ENCODE measurements around the gene HOXD3. TPM values are rescaled to one million over a fixed set of nuclear protein-coding genes. Genes with fewer than 3 reads are reported as not detected.

HOXD3 gene
- total RNA-seq (not detected), polyA plus RNA-seq (not detected)

GRCh38 chr2:176156807-176157498, at the start of gene HOXD3:
HOXD3 (plus strand) TSS chr2:176157307; CDS start chr2:176169115, 11,808 bp downstream.
- H3K36me3 ChIP-seq (ENCODE audit: control insufficient read depth, insufficient read depth, low read length): no peaks in the 10 kb centered on the region
- H3K27me3 ChIP-seq (ENCODE audit: control insufficient read depth, insufficient read depth, low read length): peaks cover 36% of the 10 kb centered on the region
- ATAC-seq (ENCODE audit: low read depth in 2 of 2): no peak
- H3K9me3 Mint-ChIP-seq: peaks cover 0 to 5% (median 0%) of the 10 kb centered on the region in 7 donors
- peaks cover 91% of the 10 kb centered on the region for H3K27me3 Mint-ChIP-seq
- H3K27ac ChIP-seq (ENCODE audit: insufficient read depth, low read length, poor library complexity, severe bottlenecking): no peak within 1 kb of the TSS
- H3K4me3 ChIP-seq (ENCODE audit: low read depth, low read length): no peak within 1 kb of the TSS
- peaks cover 6% of the 10 kb centered on the region for H3K4me1 ChIP-seq (ENCODE audit: control insufficient read depth, insufficient read depth, low read length, poor library complexity, severe bottlenecking)
- H3K27ac Mint-ChIP-seq: no peak within 1 kb of the TSS
- H3K9me3 ChIP-seq (ENCODE audit: control insufficient read depth in 2 of 2, low read length in 2 of 2): peaks cover 0 to 3% of the 10 kb centered on the region in 2 experiments
- H3K36me3 Mint-ChIP-seq: no peaks in the 10 kb centered on the region
- peak within 1 kb of the TSS; percentile 22 to 57 (median 44) for H3K4me3 Mint-ChIP-seq
- peaks cover 0 to 14% (median 3%) of the 10 kb centered on the region in 4 donors for H3K4me1 Mint-ChIP-seq
- DNase-seq: no peak

DNA sequence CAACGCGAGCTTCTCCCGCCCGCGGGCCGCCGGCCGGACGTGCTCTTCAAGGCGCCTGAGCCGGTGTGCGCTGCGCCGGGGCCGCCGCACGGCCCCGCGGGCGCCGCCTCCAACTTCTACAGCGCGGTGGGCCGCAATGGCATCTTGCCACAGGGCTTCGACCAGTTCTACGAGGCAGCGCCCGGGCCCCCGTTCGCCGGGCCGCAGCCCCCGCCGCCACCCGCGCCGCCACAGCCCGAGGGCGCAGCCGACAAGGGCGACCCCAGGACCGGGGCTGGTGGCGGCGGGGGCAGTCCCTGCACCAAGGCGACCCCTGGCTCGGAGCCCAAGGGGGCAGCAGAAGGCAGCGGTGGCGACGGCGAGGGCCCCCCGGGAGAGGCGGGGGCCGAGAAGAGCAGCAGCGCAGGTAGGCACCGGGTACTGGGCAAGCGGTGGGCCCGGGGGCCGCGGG, 49.4 kb upstream of the HOXD3 start:
- Mint-ChIP-seq H3K27ac (no peak overlapping the region), H3K4me3 (no peak overlapping the region), H3K9me3 (peaks cover 0 to 16% (median 2%) of the 10 kb centered on the region in 7 donors), H3K4me1 (peaks cover 0 to 36% (median 13%) of the 10 kb centered on the region in 4 donors), H3K36me3 (peaks cover 4% of the 10 kb centered on the region), H3K27me3 (peaks cover 88% of the 10 kb centered on the region)
- H3K27me3 ChIP-seq (ENCODE audit: control insufficient read depth, insufficient read depth, low read length): peaks cover 42% of the 10 kb centered on the region
- no peak overlapping the region for H3K4me3 ChIP-seq (ENCODE audit: low read depth, low read length)
- peaks cover 8% of the 10 kb centered on the region for H3K4me1 ChIP-seq (ENCODE audit: control insufficient read depth, insufficient read depth, low read length, poor library complexity, severe bottlenecking)
- DNase-seq (no peak), ATAC-seq (ENCODE audit: low read depth in 2 of 2) (no peak)
- peaks cover 0 to 10% of the 10 kb centered on the region in 2 experiments for H3K9me3 ChIP-seq (ENCODE audit: control insufficient read depth in 2 of 2, low read length in 2 of 2)
- no peaks in the 10 kb centered on the region for H3K36me3 ChIP-seq (ENCODE audit: control insufficient read depth, insufficient read depth, low read length)
- no peak overlapping the region for H3K27ac ChIP-seq (ENCODE audit: insufficient read depth, low read length, poor library complexity, severe bottlenecking)

DNA sequence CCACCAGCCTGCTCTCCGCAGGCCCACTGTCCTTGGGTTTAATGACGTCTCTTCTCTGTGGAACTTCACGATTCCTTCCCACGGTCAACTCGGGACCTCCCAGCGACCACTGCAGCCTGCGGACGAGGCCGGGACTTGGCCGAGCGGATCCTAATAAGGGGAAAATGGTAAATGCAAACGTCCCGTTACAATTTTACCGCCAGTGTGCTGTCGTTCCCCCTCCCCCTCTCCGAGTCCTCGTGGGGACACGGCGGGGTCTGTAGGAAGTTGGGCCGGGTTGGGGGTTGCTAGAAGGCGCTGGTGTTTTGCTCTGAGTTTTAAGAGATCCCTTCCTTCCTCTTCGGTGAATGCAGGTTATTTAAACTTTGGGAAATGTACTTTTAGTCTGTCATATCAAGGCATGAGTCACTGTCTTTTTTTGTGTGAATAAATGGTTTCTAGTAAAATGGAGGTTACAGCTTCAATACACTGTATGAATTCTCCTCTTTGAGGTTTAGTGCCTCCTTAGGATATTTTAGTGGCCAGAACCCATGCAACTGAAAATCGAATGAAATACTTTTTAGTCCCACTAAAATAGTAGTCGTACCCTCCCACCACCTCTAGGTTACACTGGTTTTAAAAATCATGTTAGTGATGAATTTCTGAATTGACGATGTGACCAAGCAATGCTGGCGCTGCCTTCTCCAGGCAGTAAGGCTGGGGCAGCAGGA, 47.8 kb upstream of the HOXD3 start:
- peak overlapping the region in 1 of 3 donors; percentile 48 for H3K27ac Mint-ChIP-seq
- H3K27me3 Mint-ChIP-seq: peaks cover 88% of the 10 kb centered on the region
- DNase-seq: no peak
- ATAC-seq (ENCODE audit: low read depth in 2 of 2): no peak
- H3K36me3 Mint-ChIP-seq: peaks cover 4% of the 10 kb centered on the region
- peaks cover 0 to 34% (median 14%) of the 10 kb centered on the region in 4 donors for H3K4me1 Mint-ChIP-seq
- Histone ChIP-seq H3K27ac (ENCODE audit: insufficient read depth, low read length, poor library complexity, severe bottlenecking) (no peak overlapping the region), H3K4me3 (ENCODE audit: low read depth, low read length) (no peak overlapping the region), H3K36me3 (ENCODE audit: control insufficient read depth, insufficient read depth, low read length) (no peaks in the 10 kb centered on the region), H3K27me3 (ENCODE audit: control insufficient read depth, insufficient read depth, low read length) (peaks cover 49% of the 10 kb centered on the region), H3K9me3 (ENCODE audit: control insufficient read depth in 2 of 2, low read length in 2 of 2) (peaks cover 0 to 14% of the 10 kb centered on the region in 2 experiments), H3K4me1 (ENCODE audit: control insufficient read depth, insufficient read depth, low read length, poor library complexity, severe bottlenecking) (peaks cover 8% of the 10 kb centered on the region)
- peaks cover 0 to 16% (median 2%) of the 10 kb centered on the region in 7 donors for H3K9me3 Mint-ChIP-seq
- peak overlapping the region in 2 of 4 donors; percentile 16 to 18 for H3K4me3 Mint-ChIP-seq

DNA sequence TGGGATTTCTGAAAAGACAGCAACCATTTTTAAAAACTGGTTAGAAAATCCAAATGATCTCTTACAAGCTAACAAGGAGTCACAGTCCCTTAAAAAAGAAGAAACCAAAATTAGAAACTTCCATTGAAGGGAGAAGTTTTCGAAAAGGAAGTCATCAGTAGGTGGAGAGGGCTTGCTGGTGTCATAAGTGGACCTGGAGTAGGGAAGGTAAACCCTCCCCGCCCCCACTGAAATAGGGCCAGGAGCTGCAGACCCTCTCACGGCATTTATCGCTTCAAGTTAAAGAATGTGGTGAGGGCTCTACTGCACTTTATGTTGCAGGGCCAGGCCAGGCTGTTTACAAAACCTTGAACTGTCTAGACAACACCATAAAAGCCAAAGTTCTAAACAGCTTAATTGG, 47.2 kb upstream of the HOXD3 start:
- no peaks in the 10 kb centered on the region for H3K36me3 ChIP-seq (ENCODE audit: control insufficient read depth, insufficient read depth, low read length)
- no peak for DNase-seq
- no peak for ATAC-seq (ENCODE audit: low read depth in 2 of 2)
- no peak overlapping the region for H3K4me3 Mint-ChIP-seq
- H3K4me1 Mint-ChIP-seq: peaks cover 0 to 31% (median 14%) of the 10 kb centered on the region in 4 donors
- peaks cover 51% of the 10 kb centered on the region for H3K27me3 ChIP-seq (ENCODE audit: control insufficient read depth, insufficient read depth, low read length)
- peaks cover 0 to 16% (median 2%) of the 10 kb centered on the region in 7 donors for H3K9me3 Mint-ChIP-seq
- H3K4me3 ChIP-seq (ENCODE audit: low read depth, low read length): no peak overlapping the region
- no peak overlapping the region for H3K27ac ChIP-seq (ENCODE audit: insufficient read depth, low read length, poor library complexity, severe bottlenecking)
- peak overlapping the region in 1 of 3 donors; percentile 48 for H3K27ac Mint-ChIP-seq
- peaks cover 4% of the 10 kb centered on the region for H3K36me3 Mint-ChIP-seq
- H3K27me3 Mint-ChIP-seq: peaks cover 88% of the 10 kb centered on the region
- peaks cover 0 to 14% of the 10 kb centered on the region in 2 experiments for H3K9me3 ChIP-seq (ENCODE audit: control insufficient read depth in 2 of 2, low read length in 2 of 2)
- H3K4me1 ChIP-seq (ENCODE audit: control insufficient read depth, insufficient read depth, low read length, poor library complexity, severe bottlenecking): peaks cover 8% of the 10 kb centered on the region

DNA sequence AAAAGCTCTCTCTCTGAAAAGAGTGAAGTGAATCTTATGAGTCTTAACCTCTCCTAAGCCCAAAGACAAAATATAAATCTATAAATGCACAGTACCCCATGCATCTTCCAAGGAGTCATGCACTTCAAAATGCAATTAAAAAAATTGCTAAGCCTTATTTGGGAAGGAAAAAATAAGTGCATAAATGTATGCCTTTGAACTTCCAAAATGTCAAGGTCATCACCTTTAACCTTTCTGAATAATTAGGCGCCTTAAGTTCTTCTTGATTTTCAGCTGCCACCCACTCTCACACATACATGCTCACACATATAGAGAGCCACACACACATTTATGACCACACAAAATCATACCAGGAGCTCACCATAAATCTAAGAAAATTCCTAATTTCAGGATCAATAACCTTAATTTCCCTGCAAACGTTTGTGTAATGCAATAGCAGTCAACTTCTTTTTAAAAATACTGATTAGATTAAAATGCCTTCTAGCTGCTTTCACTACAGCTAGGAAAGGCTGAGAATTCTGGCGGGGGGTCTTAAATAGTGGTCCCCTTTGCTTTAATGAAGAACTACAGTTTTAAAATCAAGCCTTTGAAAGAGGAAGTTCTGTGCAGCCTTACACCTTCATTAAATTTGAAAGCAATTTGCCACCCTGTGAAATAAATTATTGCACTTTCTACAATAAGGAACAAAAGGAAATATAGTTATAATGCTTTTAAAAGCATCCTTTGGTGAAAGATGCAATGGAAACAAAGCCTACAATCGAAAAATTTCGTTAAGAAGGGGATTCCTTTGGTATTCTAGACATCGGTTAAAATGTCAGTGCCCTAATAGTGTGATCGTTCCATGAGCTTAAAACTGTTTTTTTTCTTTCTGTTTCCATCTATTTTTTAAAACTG, 46.4 kb upstream of the HOXD3 start:
- DNase-seq (no peak), ATAC-seq (ENCODE audit: low read depth in 2 of 2) (no peak)
- no peak overlapping the region for H3K27ac ChIP-seq (ENCODE audit: insufficient read depth, low read length, poor library complexity, severe bottlenecking)
- Mint-ChIP-seq H3K9me3 (peaks cover 0 to 16% (median 2%) of the 10 kb centered on the region in 7 donors), H3K27me3 (peaks cover 88% of the 10 kb centered on the region), H3K27ac (no peak overlapping the region), H3K4me3 (peak overlapping the region in 1 of 4 donors; percentile 54), H3K4me1 (peaks cover 0 to 26% (median 13%) of the 10 kb centered on the region in 4 donors), H3K36me3 (peaks cover 4% of the 10 kb centered on the region)
- no peaks in the 10 kb centered on the region for H3K36me3 ChIP-seq (ENCODE audit: control insufficient read depth, insufficient read depth, low read length)
- peaks cover 8% of the 10 kb centered on the region for H3K4me1 ChIP-seq (ENCODE audit: control insufficient read depth, insufficient read depth, low read length, poor library complexity, severe bottlenecking)
- H3K27me3 ChIP-seq (ENCODE audit: control insufficient read depth, insufficient read depth, low read length): peaks cover 57% of the 10 kb centered on the region
- H3K9me3 ChIP-seq (ENCODE audit: control insufficient read depth in 2 of 2, low read length in 2 of 2): peaks cover 0 to 14% of the 10 kb centered on the region in 2 experiments
- H3K4me3 ChIP-seq (ENCODE audit: low read depth, low read length): no peak overlapping the region

GRCh38 chr2:176111309-176111663, 45.8 kb upstream of the HOXD3 start:
- no peak for ATAC-seq (ENCODE audit: low read depth in 2 of 2)
- Mint-ChIP-seq H3K4me1 (peaks cover 0 to 20% (median 9%) of the 10 kb centered on the region in 4 donors), H3K36me3 (peaks cover 4% of the 10 kb centered on the region), H3K27me3 (peaks cover 84% of the 10 kb centered on the region), H3K4me3 (peak overlapping the region in 2 of 4 donors; percentile 5 to 54), H3K27ac (no peak overlapping the region), H3K9me3 (peaks cover 0 to 16% (median 2%) of the 10 kb centered on the region in 7 donors)
- Histone ChIP-seq H3K27ac (ENCODE audit: insufficient read depth, low read length, poor library complexity, severe bottlenecking) (no peak overlapping the region), H3K27me3 (ENCODE audit: control insufficient read depth, insufficient read depth, low read length) (peaks cover 54% of the 10 kb centered on the region), H3K36me3 (ENCODE audit: control insufficient read depth, insufficient read depth, low read length) (no peaks in the 10 kb centered on the region), H3K4me3 (ENCODE audit: low read depth, low read length) (no peak overlapping the region), H3K9me3 (ENCODE audit: control insufficient read depth in 2 of 2, low read length in 2 of 2) (peaks cover 0 to 14% of the 10 kb centered on the region in 2 experiments), H3K4me1 (ENCODE audit: control insufficient read depth, insufficient read depth, low read length, poor library complexity, severe bottlenecking) (peaks cover 8% of the 10 kb centered on the region)
- DNase-seq: peak in 1 of 3 donors; percentile 38

DNA sequence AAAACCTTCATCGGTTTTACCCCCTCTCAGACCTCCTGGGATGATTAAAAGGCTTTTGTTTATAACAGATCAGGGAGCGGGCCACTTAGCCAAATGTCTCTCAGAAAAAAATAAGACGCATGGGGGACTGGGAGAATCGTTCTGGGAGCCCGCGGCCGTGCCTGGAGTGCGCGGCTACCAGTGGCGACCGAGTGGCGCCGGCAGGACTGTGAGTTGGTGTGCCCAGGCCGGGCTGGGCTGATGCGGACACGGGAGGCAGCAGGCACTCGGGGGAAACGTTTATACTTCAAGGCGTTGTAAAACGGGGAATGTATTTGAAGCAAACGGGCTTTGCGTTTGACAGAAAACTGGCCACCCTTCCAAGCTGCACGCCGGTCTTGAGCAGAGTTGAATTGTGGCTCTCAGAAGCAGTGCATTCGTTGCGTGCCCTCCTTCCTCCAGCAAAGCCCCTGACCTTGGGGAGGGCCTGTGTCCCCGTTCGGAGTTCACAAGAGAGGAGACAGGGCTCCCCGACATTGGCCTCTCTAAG, 45.2 kb upstream of the HOXD3 start:
- H3K9me3 Mint-ChIP-seq: peaks cover 0 to 21% (median 2%) of the 10 kb centered on the region in 7 donors
- no peak for DNase-seq
- H3K27ac Mint-ChIP-seq: peak overlapping the region in 1 of 3 donors; percentile 56
- Histone ChIP-seq H3K4me3 (ENCODE audit: low read depth, low read length) (no peak overlapping the region), H3K27me3 (ENCODE audit: control insufficient read depth, insufficient read depth, low read length) (peaks cover 56% of the 10 kb centered on the region), H3K4me1 (ENCODE audit: control insufficient read depth, insufficient read depth, low read length, poor library complexity, severe bottlenecking) (peaks cover 3% of the 10 kb centered on the region), H3K36me3 (ENCODE audit: control insufficient read depth, insufficient read depth, low read length) (no peaks in the 10 kb centered on the region), H3K9me3 (ENCODE audit: control insufficient read depth in 2 of 2, low read length in 2 of 2) (peaks cover 0 to 20% of the 10 kb centered on the region in 2 experiments), H3K27ac (ENCODE audit: insufficient read depth, low read length, poor library complexity, severe bottlenecking) (no peak overlapping the region)
- H3K4me1 Mint-ChIP-seq: peaks cover 0 to 17% (median 8%) of the 10 kb centered on the region in 4 donors
- no peak overlapping the region for H3K4me3 Mint-ChIP-seq
- no peak for ATAC-seq (ENCODE audit: low read depth in 2 of 2)
- H3K36me3 Mint-ChIP-seq: peaks cover 4% of the 10 kb centered on the region
- H3K27me3 Mint-ChIP-seq: peaks cover 85% of the 10 kb centered on the region
